Natural killer cell (primary cell): Measurements from ENCODE around the gene TMEM151A. TPM values are rescaled to one million over a fixed set of nuclear protein-coding genes. Genes with fewer than 3 reads are reported as not detected.

ENCODE experiments used
- ATAC-seq, 3 donors: fragments of 150-1000 bp in 2 of 3; fragments of 200-7000 bp in 1 of 3; cut with Tn5 transposase; 1 replicate in 1 of 3; 2 replicates in 2 of 3; pipeline ENCODE4 v1.10.0; 2021; ENCODE audit warnings: mild to moderate bottlenecking in 2 of 3, moderate library complexity in 2 of 3
- DNase-seq, 2 donors: peaks; one replicate each; pipeline versions ENCODE4 v3.0.0 to v3.0.0-alpha.2; 2013 to 2021; ENCODE audit warnings: mixed read lengths in 1 of 2
- H3K27ac ChIP-seq: one replicate; pipeline ENCODE4 v1.5.1; 2013; ENCODE audit warnings: mild to moderate bottlenecking, low read length
- H3K27me3 ChIP-seq: one replicate; pipeline ENCODE4 v1.6.1; 2013; ENCODE audit warnings: low read length; ENCODE audit not compliant: control insufficient read depth, insufficient read depth
- H3K36me3 ChIP-seq: one replicate; pipeline ENCODE4 v1.6.1; 2013; ENCODE audit warnings: low read length; ENCODE audit not compliant: control insufficient read depth, insufficient read depth
- H3K4me1 ChIP-seq: one replicate; pipeline ENCODE4 v1.6.1; 2013; ENCODE audit warnings: low read length; ENCODE audit not compliant: control insufficient read depth, insufficient read depth
- H3K4me3 ChIP-seq: one replicate; pipeline ENCODE4 v1.5.1; 2013; ENCODE audit warnings: low read length
- H3K9me3 ChIP-seq: one replicate; pipeline ENCODE4 v1.6.1; 2013; ENCODE audit warnings: low read length; ENCODE audit not compliant: control insufficient read depth, insufficient read depth
- H3K27ac Mint-ChIP-seq, 2 donors: one replicate each; pipeline ENCODE4 v1.8.0; 2022; ENCODE audit warnings: mild to moderate bottlenecking in 2 of 2, mixed read lengths in 2 of 2, moderate library complexity in 1 of 2
- H3K27me3 Mint-ChIP-seq, 2 donors: one replicate each; pipeline ENCODE4 v1.8.0; 2022; ENCODE audit warnings: low read depth in 2 of 2, mixed read lengths in 2 of 2
- H3K36me3 Mint-ChIP-seq: one replicate; pipeline ENCODE4 v1.8.0; 2022; ENCODE audit warnings: mixed read lengths
- H3K4me1 Mint-ChIP-seq, 2 donors: one replicate each; pipeline ENCODE4 v1.8.0; 2022; ENCODE audit warnings: mixed read lengths in 2 of 2
- H3K4me3 Mint-ChIP-seq: one replicate; pipeline ENCODE4 v1.8.0; 2022; ENCODE audit warnings: mild to moderate bottlenecking, moderate library complexity, mixed read lengths
- H3K9me3 Mint-ChIP-seq, 2 donors: one replicate each; pipeline ENCODE4 v1.8.0; 2022; ENCODE audit warnings: mixed read lengths in 2 of 2
- WGBS: methylation state at CpG from one replicate; pipeline ENCODE4 v1.1.7; 2013; ENCODE audit warnings: missing lambda C conversion rate; ENCODE audit not compliant: insufficient coverage; 5-methylcytosine and 5-hydroxymethylcytosine counted together
- intact Hi-C: fragments of 100-400 bp; cut with micrococcal nuclease; formaldehyde crosslinking; loops from one replicate; pipeline ENCODE4 v1.14.2; 2022
- total RNA-seq, 4 donors: library from RNA; stranded (reverse); fragments of 120-200 nt in 1 of 4; gene quantifications; one replicate each; pipeline versions ENCODE4 v1.2.3 to v1.2.4, GENCODE V29; 2013 to 2022
- TF ChIP-seq, protein P1 (sequence below): fragments of 200-600 bp; IDR thresholded peaks from one replicate; pipeline ENCODE4 v1.8.0; 2022; ENCODE audit warnings: antibody characterized with exemption

The TMEM151A gene
- total RNA-seq, 3 donors from 2014 or later (not counting 1 experiment from before 2014, with no cell fraction given) = not detected

DNA sequence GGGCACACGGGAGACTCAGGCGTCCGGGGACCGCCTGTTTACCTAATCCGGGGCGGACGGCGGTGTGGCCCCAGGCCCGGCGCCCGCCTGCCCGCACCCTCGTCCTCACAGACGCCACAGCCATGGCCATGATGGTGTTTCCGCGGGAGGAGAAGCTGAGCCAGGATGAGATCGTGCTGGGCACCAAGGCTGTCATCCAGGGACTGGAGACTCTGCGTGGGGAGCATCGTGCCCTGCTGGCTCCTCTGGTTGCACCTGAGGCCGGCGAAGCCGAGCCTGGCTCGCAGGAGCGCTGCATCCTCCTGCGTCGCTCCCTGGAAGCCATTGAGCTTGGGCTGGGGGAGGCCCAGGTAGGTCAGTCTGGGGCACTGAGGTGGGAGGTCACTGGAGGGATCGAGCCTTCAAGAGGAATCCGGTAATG lies 33.2 kb upstream of the TMEM151A start:
- H3K4me1 ChIP-seq = peaks cover 20% of the 10 kb centered on the region
- peak overlapping the region; percentile 52 to 93 for H3K27ac Mint-ChIP-seq
- intact Hi-C loops = loop anchor here (1.0 kb wide), 1 partner anchor 36 kb away; no protein-coding TSS in a partner anchor
- no peaks in the 10 kb centered on the region for H3K27me3 ChIP-seq
- H3K27ac ChIP-seq = peak overlapping the region; percentile 86
- H3K36me3 ChIP-seq = peaks cover 26% of the 10 kb centered on the region
- peaks cover 20 to 28% of the 10 kb centered on the region in 2 donors for H3K4me1 Mint-ChIP-seq
- H3K27me3 Mint-ChIP-seq = no peaks in the 10 kb centered on the region
- TF ChIP-seq, protein P1, sequence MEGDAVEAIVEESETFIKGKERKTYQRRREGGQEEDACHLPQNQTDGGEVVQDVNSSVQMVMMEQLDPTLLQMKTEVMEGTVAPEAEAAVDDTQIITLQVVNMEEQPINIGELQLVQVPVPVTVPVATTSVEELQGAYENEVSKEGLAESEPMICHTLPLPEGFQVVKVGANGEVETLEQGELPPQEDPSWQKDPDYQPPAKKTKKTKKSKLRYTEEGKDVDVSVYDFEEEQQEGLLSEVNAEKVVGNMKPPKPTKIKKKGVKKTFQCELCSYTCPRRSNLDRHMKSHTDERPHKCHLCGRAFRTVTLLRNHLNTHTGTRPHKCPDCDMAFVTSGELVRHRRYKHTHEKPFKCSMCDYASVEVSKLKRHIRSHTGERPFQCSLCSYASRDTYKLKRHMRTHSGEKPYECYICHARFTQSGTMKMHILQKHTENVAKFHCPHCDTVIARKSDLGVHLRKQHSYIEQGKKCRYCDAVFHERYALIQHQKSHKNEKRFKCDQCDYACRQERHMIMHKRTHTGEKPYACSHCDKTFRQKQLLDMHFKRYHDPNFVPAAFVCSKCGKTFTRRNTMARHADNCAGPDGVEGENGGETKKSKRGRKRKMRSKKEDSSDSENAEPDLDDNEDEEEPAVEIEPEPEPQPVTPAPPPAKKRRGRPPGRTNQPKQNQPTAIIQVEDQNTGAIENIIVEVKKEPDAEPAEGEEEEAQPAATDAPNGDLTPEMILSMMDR = peak; percentile 45
- ATAC-seq (peak in 1 of 3 donors; percentile 0), DNase-seq (no peak)
- peak overlapping the region; percentile 80 for H3K4me3 Mint-ChIP-seq
- 9% methylated on average over 28 of the region's 28 CpGs for WGBS
- peak overlapping the region; percentile 96 for H3K4me3 ChIP-seq
- H3K9me3 Mint-ChIP-seq = no peaks in the 10 kb centered on the region
- H3K9me3 ChIP-seq = no peaks in the 10 kb centered on the region
- H3K36me3 Mint-ChIP-seq = no peaks in the 10 kb centered on the region

DNA sequence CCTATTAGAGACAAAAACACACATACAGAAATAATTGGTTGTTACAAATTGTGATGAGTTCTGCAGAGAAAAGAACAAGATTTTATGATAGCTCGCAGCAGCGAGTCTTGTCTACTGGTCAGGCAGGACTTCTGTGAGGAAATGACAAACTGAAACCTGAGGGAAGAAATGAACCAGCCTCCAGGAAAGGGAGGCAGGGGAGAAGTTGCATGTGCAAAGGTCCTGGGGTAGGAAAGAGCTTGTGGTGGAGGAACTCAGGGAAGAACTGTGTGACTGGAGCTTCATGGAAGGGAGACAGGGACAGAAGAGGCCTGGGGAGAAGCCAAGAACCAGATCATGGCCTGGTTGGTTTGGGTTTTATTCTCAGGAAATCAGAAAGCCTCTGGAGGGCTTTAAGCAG lies 32.5 kb upstream of the TMEM151A start:
- intact Hi-C loops = no loop called here
- H3K4me1 Mint-ChIP-seq = peaks cover 20 to 28% of the 10 kb centered on the region in 2 donors
- no peaks in the 10 kb centered on the region for H3K9me3 Mint-ChIP-seq
- Histone ChIP-seq H3K27ac (no peak overlapping the region), H3K36me3 (peaks cover 26% of the 10 kb centered on the region), H3K4me1 (peaks cover 20% of the 10 kb centered on the region), H3K4me3 (no peak overlapping the region), H3K27me3 (no peaks in the 10 kb centered on the region), H3K9me3 (no peaks in the 10 kb centered on the region)
- H3K27ac Mint-ChIP-seq = peak overlapping the region; percentile 52 to 93
- H3K4me3 Mint-ChIP-seq = no peak overlapping the region
- TF ChIP-seq, protein P1 = no peak
- H3K27me3 Mint-ChIP-seq = no peaks in the 10 kb centered on the region
- DNase-seq (no peak), ATAC-seq (no peak)
- WGBS = 95% methylated on average over 2 of the region's 2 CpGs
- no peaks in the 10 kb centered on the region for H3K36me3 Mint-ChIP-seq

GRCh38 chr11:66259956-66260355 lies 31.7 kb upstream of the TMEM151A start:
- H3K4me3 Mint-ChIP-seq = no peak overlapping the region
- H3K27me3 Mint-ChIP-seq = no peaks in the 10 kb centered on the region
- peaks cover 20% of the 10 kb centered on the region for H3K4me1 ChIP-seq
- ATAC-seq = no peak
- H3K4me3 ChIP-seq = no peak overlapping the region
- TF ChIP-seq, protein P1 = no peak
- no peaks in the 10 kb centered on the region for H3K36me3 Mint-ChIP-seq
- intact Hi-C loops = no loop called here
- no peaks in the 10 kb centered on the region for H3K9me3 Mint-ChIP-seq
- no peak overlapping the region for H3K27ac ChIP-seq
- H3K27ac Mint-ChIP-seq = no peak overlapping the region
- no peaks in the 10 kb centered on the region for H3K9me3 ChIP-seq
- peaks cover 31% of the 10 kb centered on the region for H3K36me3 ChIP-seq
- no peak for DNase-seq
- peaks cover 20 to 28% of the 10 kb centered on the region in 2 donors for H3K4me1 Mint-ChIP-seq
- 94% methylated on average over 4 of the region's 4 CpGs for WGBS
- H3K27me3 ChIP-seq = no peaks in the 10 kb centered on the region

DNA sequence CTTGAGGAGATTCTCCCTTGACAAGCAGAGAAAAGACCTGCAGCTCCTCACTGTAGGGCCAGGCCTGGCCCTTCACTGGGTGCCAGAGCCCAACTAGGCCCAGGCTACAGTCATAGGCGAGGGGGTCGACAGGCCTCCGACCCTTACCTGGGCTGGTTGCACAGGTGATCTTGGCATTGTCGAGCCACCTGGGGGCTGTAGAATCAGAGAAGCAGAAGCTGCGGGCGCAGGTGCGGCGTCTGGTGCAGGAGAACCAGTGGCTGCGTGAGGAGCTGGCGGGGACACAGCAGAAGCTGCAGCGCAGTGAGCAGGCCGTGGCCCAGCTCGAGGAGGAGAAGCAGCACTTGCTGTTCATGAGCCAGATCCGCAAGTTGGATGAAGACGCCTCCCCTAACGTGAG lies 30.1 kb upstream of the TMEM151A start:
- H3K4me1 Mint-ChIP-seq = peaks cover 19 to 21% of the 10 kb centered on the region in 2 donors
- H3K27ac ChIP-seq = no peak overlapping the region
- intact Hi-C loops = no loop called here
- TF ChIP-seq, protein P1 = no peak
- no peaks in the 10 kb centered on the region for H3K27me3 ChIP-seq
- no peaks in the 10 kb centered on the region for H3K27me3 Mint-ChIP-seq
- H3K4me3 ChIP-seq = no peak overlapping the region
- peaks cover 15% of the 10 kb centered on the region for H3K4me1 ChIP-seq
- no peaks in the 10 kb centered on the region for H3K36me3 Mint-ChIP-seq
- H3K9me3 ChIP-seq = no peaks in the 10 kb centered on the region
- 97% methylated on average over 16 of the region's 16 CpGs for WGBS
- H3K4me3 Mint-ChIP-seq = no peak overlapping the region
- H3K36me3 ChIP-seq = peaks cover 31% of the 10 kb centered on the region
- H3K27ac Mint-ChIP-seq = no peak overlapping the region
- no peak for DNase-seq
- H3K9me3 Mint-ChIP-seq = no peaks in the 10 kb centered on the region
- no peak for ATAC-seq
